A549 (cell line): ENCODE data around the gene GRIK4.

Experiments used
- CEBPB ChIP-seq, 2 experiments: fragments of >200 bp in 1 of 2; sonication (Bioruptor Twin) in 1 of 2; formaldehyde crosslinking in 1 of 2; IDR thresholded peaks; 2 replicates each; pipeline ENCODE4 v1.6.1; 2012 to 2016
- CTCF ChIP-seq: fragments of >200 bp; sonication (Bioruptor Twin); formaldehyde crosslinking; IDR thresholded peaks from 3 replicates; pipeline ENCODE4 v1.5.1; 2016
- SMC3 ChIP-seq: fragments of >200 bp; sonication (Bioruptor Twin); formaldehyde crosslinking; IDR thresholded peaks from 3 replicates; pipeline ENCODE4 v1.6.1; 2018; ENCODE audit warnings: inconsistent platforms

- TF ChIP-seq CEBPB (IDR thresholded peaks at IDR 0.05) (no peak), SMC3 (no peak), CTCF (no peak)
These were observed 3.7 kb downstream of the GRIK4 start for GRCh38 chr11:120515186-120515723.
